B cell (primary cell): Measurements from ENCODE around the gene TFF1. TPM values are rescaled to one million over a fixed set of nuclear protein-coding genes. Genes with fewer than 3 reads are reported as not detected.

ENCODE experiments used
- ATAC-seq: fragments of 200-7000 bp; cut with Tn5 transposase; one replicate; pipeline ENCODE4 v1.10.0; 2021; ENCODE audit warnings: low read depth, mild to moderate bottlenecking, moderate number of reproducible peaks, moderate library complexity
- CTCF ChIA-PET: fragments of 350-600 bp; sonication (Branson Sonifier 250); formaldehyde crosslinking; loops from one replicate; lab custom pipeline; 2021; ENCODE audit warnings: antibody characterized with exemption, inconsistent platforms; lab: Charles Lee
- POLR2A ChIA-PET: fragments of 350-600 bp; sonication (Branson Sonifier 250); formaldehyde crosslinking; loops from one replicate; lab custom pipeline; 2021; ENCODE audit warnings: antibody characterized with exemption; lab: Charles Lee
- DNase-seq: peaks from one replicate; pipeline ENCODE4 v3.0.0; 2013
- H2AFZ ChIP-seq: 2 replicates; pipeline ENCODE4 v1.6.1; 2012; ENCODE audit warnings: mild to moderate bottlenecking, low read depth, low read length; ENCODE audit not compliant: insufficient read depth, poor library complexity, severe bottlenecking
- H3K27ac ChIP-seq, 2 donors: 1 replicate in 1 of 2; 2 replicates in 1 of 2; pipeline ENCODE4 v1.5.1; 2012 to 2013; ENCODE audit warnings: low read length in 2 of 2, mild to moderate bottlenecking in 2 of 2, moderate library complexity in 1 of 2
- H3K27me3 ChIP-seq, 4 experiments: fragments of 200-600 bp in 1 of 4; sonication (generic) in 1 of 4; replicated peaks in 1 of 4; 1 replicate in 2 of 4; 2 replicates in 2 of 4; pipeline versions ENCODE4 v1.6.1 to v1.7.0; 2013 to 2016; ENCODE audit warnings: low read length in 3 of 4, mild to moderate bottlenecking in 2 of 4, mixed read lengths in 1 of 4, moderate library complexity in 1 of 4; ENCODE audit not compliant: insufficient read depth in 4 of 4, control insufficient read depth in 3 of 4; ENCODE audit errors: control extremely low read depth in 1 of 4
- H3K36me3 ChIP-seq, 2 experiments: replicated peaks in 1 of 2; 1 replicate in 1 of 2; 2 replicates in 1 of 2; pipeline versions ENCODE4 v1.6.1 to v1.7.1; 2013; ENCODE audit warnings: low read length in 1 of 2; ENCODE audit not compliant: insufficient read depth in 2 of 2, control insufficient read depth in 1 of 2; ENCODE audit errors: control extremely low read depth in 1 of 2, extremely low read depth in 1 of 2
- H3K4me1 ChIP-seq, 2 donors: fragments of 200-600 bp in 1 of 2; sonication (generic) in 1 of 2; 1 replicate in 1 of 2; 2 replicates in 1 of 2; pipeline versions ENCODE4 v1.5.1 to v1.6.1; 2013 to 2017; ENCODE audit warnings: low read length in 2 of 2; ENCODE audit not compliant: control insufficient read depth in 2 of 2, insufficient read depth in 2 of 2
- H3K4me2 ChIP-seq: replicated peaks from 2 replicates; pipeline ENCODE3; 2012; ENCODE audit warnings: mild to moderate bottlenecking, low read depth, low read length; ENCODE audit not compliant: poor library complexity, severe bottlenecking
- H3K4me3 ChIP-seq, 5 experiments: fragments of 200-600 bp in 1 of 5; sonication (generic) in 1 of 5; 1 replicate in 3 of 5; 2 replicates in 2 of 5; pipeline versions ENCODE4 v1.5.1 to v1.7.0; 2011 to 2016; ENCODE audit warnings: low read length in 4 of 5, mild to moderate bottlenecking in 4 of 5, low read depth in 2 of 5, control low read depth in 1 of 5, moderate library complexity in 1 of 5; ENCODE audit not compliant: insufficient read depth in 1 of 5; ENCODE audit errors: control extremely low read depth in 1 of 5, extremely low read depth in 1 of 5
- H3K79me2 ChIP-seq: fragments of 200-600 bp; sonication (generic); one replicate; pipeline ENCODE4 v1.6.0; 2016; ENCODE audit warnings: low read length; ENCODE audit not compliant: control insufficient read depth, insufficient read depth
- H3K9ac ChIP-seq: fragments of 200-600 bp; sonication (generic); 2 replicates; pipeline ENCODE4 v1.6.1; 2017; ENCODE audit warnings: mild to moderate bottlenecking, low read length, moderate library complexity
- H3K9me3 ChIP-seq, 3 donors: one replicate each; pipeline versions ENCODE4 v1.6.1 to v1.7.1; 2013; ENCODE audit warnings: low read length in 2 of 3; ENCODE audit not compliant: control insufficient read depth in 2 of 3, insufficient read depth in 1 of 3; ENCODE audit errors: control extremely low read depth in 1 of 3
- H4K20me1 ChIP-seq: 2 replicates; pipeline ENCODE4 v1.6.0; 2012; ENCODE audit warnings: mild to moderate bottlenecking, low read length; ENCODE audit not compliant: insufficient read depth, control insufficient read depth, poor library complexity, severe bottlenecking
- H3K27ac Mint-ChIP-seq: one replicate; pipeline ENCODE4 v1.8.0; 2021; ENCODE audit warnings: mixed read lengths
- H3K27me3 Mint-ChIP-seq: one replicate; pipeline ENCODE4 v1.8.0; 2021; ENCODE audit warnings: mixed read lengths
- H3K4me1 Mint-ChIP-seq: one replicate; pipeline ENCODE4 v1.8.0; 2021; ENCODE audit warnings: mixed read lengths
- H3K4me3 Mint-ChIP-seq: one replicate; pipeline ENCODE4 v1.8.0; 2021; ENCODE audit warnings: mixed read lengths
- H3K9me3 Mint-ChIP-seq: one replicate; pipeline ENCODE4 v1.8.0; 2022; ENCODE audit warnings: mixed read lengths; ENCODE audit not compliant: insufficient read depth
- CTCF ChIP-seq: fragments of 200-600 bp; IDR thresholded peaks from one replicate; pipeline ENCODE4 v1.8.0; 2022; ENCODE audit warnings: antibody characterized with exemption, mild to moderate bottlenecking
- EZH2 ChIP-seq: IDR thresholded peaks from 2 replicates; pipeline ENCODE4 v1.6.1; 2012; ENCODE audit warnings: borderline replicate concordance, low read depth, mild to moderate bottlenecking, moderate library complexity, low read length; ENCODE audit not compliant: insufficient read depth, poor library complexity, severe bottlenecking
- WGBS: methylation state at CpG from one replicate; pipeline ENCODE4 v1.1.5; 2013; ENCODE audit warnings: missing lambda C conversion rate; ENCODE audit not compliant: insufficient coverage; 5-methylcytosine and 5-hydroxymethylcytosine counted together
- intact Hi-C: fragments of 100-400 bp; cut with micrococcal nuclease; formaldehyde crosslinking; loops from one replicate; pipeline ENCODE4 v1.10.0; 2022
- polyA plus RNA-seq: library from polyadenylated mRNA; depleted of rRNA; stranded (reverse); fragments of >200 nt; gene quantifications from 2 replicates; pipeline ENCODE4 v1.2.3, GENCODE V29; 2012
- total RNA-seq, 2 donors: library from RNA; stranded (reverse); fragments of 120-200 nt in 1 of 2; gene quantifications; 1 replicate in 1 of 2; 2 replicates in 1 of 2; pipeline versions ENCODE4 v1.2.3 to v1.2.4, GENCODE V29; 2013 to 2022

TFF1 gene
- total and polyA plus RNA-seq, 2 donors (not counting 1 experiment from before 2014, with no cell fraction given), result not detected

GRCh38 chr21:42396799-42397745 is 30.7 kb upstream of the TFF1 start:
- peak overlapping the region; percentile 5 for H3K27ac Mint-ChIP-seq
- DNase-seq, result no peak
- H3K4me3 Mint-ChIP-seq, result no peak overlapping the region

More at GRCh38 chr21:42396799-42397745, 30.7 kb upstream of the TFF1 start:
- Histone ChIP-seq H4K20me1 (no peaks in the 10 kb centered on the region), H3K27ac (no peak overlapping the region), H3K79me2 (no peaks in the 10 kb centered on the region), H3K36me3 (no peaks in the 10 kb centered on the region), H3K4me3 (no peak overlapping the region), H2AFZ (no peak overlapping the region), H3K9me3 (peaks cover 1 to 3% (median 2%) of the 10 kb centered on the region in 3 donors), H3K27me3 (peaks cover 0 to 2% (median 0%) of the 10 kb centered on the region in 4 experiments), H3K9ac (no peak overlapping the region), H3K4me2 (no peak overlapping the region), H3K4me1 (peaks cover 9 to 18% of the 10 kb centered on the region in 2 donors)
- intact Hi-C loops, result loop anchor here (5.0 kb wide), 1 partner anchor 65 kb away; no protein-coding TSS in a partner anchor
- Mint-ChIP-seq H3K27me3 (peaks cover 10% of the 10 kb centered on the region), H3K9me3 (peaks cover 7% of the 10 kb centered on the region), H3K4me1 (peaks cover 36% of the 10 kb centered on the region)
- 58% methylated on average over 17 of the region's 19 CpGs for WGBS
- TF ChIP-seq CTCF (no peak), EZH2 (no peak)
- peak; percentile 42 for ATAC-seq
- ChIA-PET POLR2A (no interaction called here), CTCF (no interaction called here)
